Fibroblast of lung (primary cell): ENCODE measurements around the gene HDHD3. TPM values are rescaled to one million over a fixed set of nuclear protein-coding genes. Genes with fewer than 3 reads are reported as not detected.

Experiments used
- DNase-seq, 2 donors: peaks; one replicate each; pipeline versions ENCODE4 v3.0.0 to v3.0.0-alpha.2; 2010; ENCODE audit warnings: low read depth in 2 of 2
- H2AFZ ChIP-seq: 2 replicates; pipeline ENCODE4 v1.5.1; 2012; ENCODE audit warnings: low read length, control low read depth, inconsistent platforms
- H3K27ac ChIP-seq: 2 replicates; pipeline ENCODE4 v1.5.1; 2011; ENCODE audit warnings: low read length, control low read depth; ENCODE audit not compliant: insufficient read depth
- H3K27me3 ChIP-seq: 2 replicates; pipeline ENCODE4 v1.5.1; 2011; ENCODE audit warnings: mild to moderate bottlenecking, low read length; ENCODE audit not compliant: control insufficient read depth, insufficient read depth
- H3K36me3 ChIP-seq: 2 replicates; pipeline ENCODE4 v1.5.1; 2011; ENCODE audit warnings: low read length; ENCODE audit not compliant: control insufficient read depth, insufficient read depth
- H3K4me1 ChIP-seq: 2 replicates; pipeline ENCODE4 v1.5.1; 2011; ENCODE audit warnings: low read length; ENCODE audit not compliant: control insufficient read depth, insufficient read depth; ENCODE audit errors: extremely low read depth
- H3K4me2 ChIP-seq: 2 replicates; pipeline ENCODE4 v1.5.1; 2011; ENCODE audit warnings: low read length, control low read depth; ENCODE audit not compliant: insufficient read depth; ENCODE audit errors: extremely low read depth
- H3K4me3 ChIP-seq, 4 experiments: fragments of 200-600 bp in 1 of 4; sonication (generic) in 1 of 4; replicated peaks in 1 of 4; 2 replicates each; pipeline ENCODE4 v1.5.1; 2011 to 2016; ENCODE audit warnings: low read length in 4 of 4, low read depth in 3 of 4, mild to moderate bottlenecking in 3 of 4, control low read depth in 2 of 4, inconsistent platforms in 1 of 4, mixed read lengths in 1 of 4; ENCODE audit not compliant: insufficient read depth in 1 of 4; ENCODE audit errors: control extremely low read depth in 1 of 4
- H3K79me2 ChIP-seq: 2 replicates; pipeline ENCODE4 v1.5.1; 2012; ENCODE audit warnings: mild to moderate bottlenecking, low read length, inconsistent platforms; ENCODE audit not compliant: control insufficient read depth, insufficient read depth
- H3K9ac ChIP-seq: 2 replicates; pipeline ENCODE4 v1.5.1; 2011; ENCODE audit warnings: mild to moderate bottlenecking, low read length, control low read depth; ENCODE audit not compliant: insufficient read depth
- H3K9me3 ChIP-seq: 2 replicates; pipeline ENCODE4 v1.5.1; 2012; ENCODE audit warnings: low read depth, low read length; ENCODE audit not compliant: control insufficient read depth, insufficient read depth
- H4K20me1 ChIP-seq: 2 replicates; pipeline ENCODE4 v1.5.1; 2011; ENCODE audit warnings: low read length; ENCODE audit not compliant: control insufficient read depth, insufficient read depth; ENCODE audit errors: extremely low read depth
- EZH2 ChIP-seq: IDR thresholded peaks from 2 replicates; pipeline ENCODE4 v1.5.1; 2012; ENCODE audit warnings: low read length, control low read depth, mild to moderate bottlenecking; ENCODE audit errors: missing control alignments
- polyA plus RNA-seq, 2 donors: library from polyadenylated mRNA; depleted of rRNA in 1 of 2; stranded (reverse) in 1 of 2; unstranded in 1 of 2; fragments of >200 nt; gene quantifications; 2 replicates each; pipeline ENCODE4 v1.2.1, GENCODE V29; 2011 to 2012; ENCODE audit warnings: missing spikeins in 1 of 2
- total RNA-seq: library from RNA; depleted of rRNA; stranded (reverse); fragments of >200 nt; gene quantifications from 2 replicates; pipeline ENCODE4 v1.2.1, GENCODE V29; 2014
- TF ChIP-seq, protein P1 (sequence below), 2 donors: IDR thresholded peaks in 1 of 2; conservative IDR thresholded peaks in 1 of 2; 1 replicate in 1 of 2; 2 replicates in 1 of 2; pipeline ENCODE4 v1.5.1; 2011 to 2012; ENCODE audit warnings: low read length in 2 of 2, control low read depth in 1 of 2, inconsistent platforms in 1 of 2, low read depth in 1 of 2, mild to moderate bottlenecking in 1 of 2

Gene HDHD3
- total and polyA plus RNA-seq, 2 donors (not counting 1 experiment from before 2014, with no cell fraction given): 6.5 to 14.2 TPM

DNA sequence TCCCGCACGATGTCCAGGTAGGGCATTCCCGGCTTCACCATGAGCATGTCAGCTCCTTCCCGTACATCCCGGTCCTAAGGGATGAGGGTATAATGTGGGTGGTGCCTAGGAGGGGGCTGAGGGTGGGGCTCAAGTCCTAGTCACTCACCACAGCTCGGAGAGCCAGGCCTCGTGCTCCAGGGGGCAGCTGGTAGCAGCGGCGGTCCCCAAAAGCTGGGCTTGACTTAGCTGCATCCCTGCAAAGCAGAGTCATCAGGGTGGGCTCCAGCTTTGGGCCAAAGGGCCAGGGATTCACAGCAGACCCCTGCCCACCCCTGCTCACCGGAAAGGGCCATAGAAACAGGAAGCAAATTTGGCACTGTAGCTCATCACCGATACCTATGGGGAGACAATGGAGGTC, 12.7 kb upstream of the HDHD3 start:
- TF ChIP-seq EZH2: no peak
- TF ChIP-seq, protein P1, sequence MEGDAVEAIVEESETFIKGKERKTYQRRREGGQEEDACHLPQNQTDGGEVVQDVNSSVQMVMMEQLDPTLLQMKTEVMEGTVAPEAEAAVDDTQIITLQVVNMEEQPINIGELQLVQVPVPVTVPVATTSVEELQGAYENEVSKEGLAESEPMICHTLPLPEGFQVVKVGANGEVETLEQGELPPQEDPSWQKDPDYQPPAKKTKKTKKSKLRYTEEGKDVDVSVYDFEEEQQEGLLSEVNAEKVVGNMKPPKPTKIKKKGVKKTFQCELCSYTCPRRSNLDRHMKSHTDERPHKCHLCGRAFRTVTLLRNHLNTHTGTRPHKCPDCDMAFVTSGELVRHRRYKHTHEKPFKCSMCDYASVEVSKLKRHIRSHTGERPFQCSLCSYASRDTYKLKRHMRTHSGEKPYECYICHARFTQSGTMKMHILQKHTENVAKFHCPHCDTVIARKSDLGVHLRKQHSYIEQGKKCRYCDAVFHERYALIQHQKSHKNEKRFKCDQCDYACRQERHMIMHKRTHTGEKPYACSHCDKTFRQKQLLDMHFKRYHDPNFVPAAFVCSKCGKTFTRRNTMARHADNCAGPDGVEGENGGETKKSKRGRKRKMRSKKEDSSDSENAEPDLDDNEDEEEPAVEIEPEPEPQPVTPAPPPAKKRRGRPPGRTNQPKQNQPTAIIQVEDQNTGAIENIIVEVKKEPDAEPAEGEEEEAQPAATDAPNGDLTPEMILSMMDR (conservative IDR thresholded peaks at IDR 0.05 in 1 of 2, IDR thresholded peaks at IDR 0.05 in 1 of 2; ENCODE audit: low read depth in 1 of 2, low read length in 2 of 2): no peak
- H3K36me3 ChIP-seq: peaks cover 14% of the 10 kb centered on the region
- DNase-seq: no peak
- H3K4me1 ChIP-seq: no peaks in the 10 kb centered on the region
- no peak overlapping the region for H3K4me3 ChIP-seq
- H3K27me3 ChIP-seq: no peaks in the 10 kb centered on the region
- H3K9ac ChIP-seq: no peak overlapping the region
- H3K4me2 ChIP-seq: no peak overlapping the region
- H3K79me2 ChIP-seq: no peaks in the 10 kb centered on the region
- H4K20me1 ChIP-seq: no peaks in the 10 kb centered on the region
- H2AFZ ChIP-seq: no peak overlapping the region
- no peak overlapping the region for H3K27ac ChIP-seq
- H3K9me3 ChIP-seq: no peaks in the 10 kb centered on the region

DNA sequence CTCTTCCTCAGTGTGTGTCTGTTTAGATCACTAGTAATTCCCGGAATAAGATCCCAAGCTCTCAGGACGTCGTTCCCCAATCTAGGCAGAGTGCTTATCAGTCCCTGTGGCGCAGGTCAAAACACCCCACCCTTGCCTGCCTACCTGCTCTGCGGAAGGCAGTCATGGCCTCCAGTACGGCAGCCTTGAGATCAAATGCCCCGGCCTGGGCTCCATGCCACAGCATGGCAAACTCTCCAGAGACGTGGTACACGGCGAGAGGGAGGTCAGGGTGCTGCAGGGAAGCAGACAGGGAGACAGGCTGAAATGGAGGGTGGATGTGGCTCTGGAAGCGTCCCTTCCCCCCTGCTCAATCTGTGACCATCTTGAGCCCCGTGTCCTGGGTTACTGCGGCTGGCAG, 12.0 kb upstream of the HDHD3 start:
- TF ChIP-seq EZH2: no peak
- TF ChIP-seq, protein P1 (conservative IDR thresholded peaks at IDR 0.05 in 1 of 2, IDR thresholded peaks at IDR 0.05 in 1 of 2; ENCODE audit: low read depth in 1 of 2, low read length in 2 of 2): no peak
- no peaks in the 10 kb centered on the region for H3K27me3 ChIP-seq
- DNase-seq: no peak
- no peaks in the 10 kb centered on the region for H3K79me2 ChIP-seq
- no peak overlapping the region for H2AFZ ChIP-seq
- peaks cover 14% of the 10 kb centered on the region for H3K36me3 ChIP-seq
- no peak overlapping the region for H3K27ac ChIP-seq
- no peaks in the 10 kb centered on the region for H3K9me3 ChIP-seq
- H3K9ac ChIP-seq: no peak overlapping the region
- H3K4me1 ChIP-seq: no peaks in the 10 kb centered on the region
- H4K20me1 ChIP-seq: no peaks in the 10 kb centered on the region
- no peak overlapping the region for H3K4me2 ChIP-seq
- no peak overlapping the region for H3K4me3 ChIP-seq

DNA sequence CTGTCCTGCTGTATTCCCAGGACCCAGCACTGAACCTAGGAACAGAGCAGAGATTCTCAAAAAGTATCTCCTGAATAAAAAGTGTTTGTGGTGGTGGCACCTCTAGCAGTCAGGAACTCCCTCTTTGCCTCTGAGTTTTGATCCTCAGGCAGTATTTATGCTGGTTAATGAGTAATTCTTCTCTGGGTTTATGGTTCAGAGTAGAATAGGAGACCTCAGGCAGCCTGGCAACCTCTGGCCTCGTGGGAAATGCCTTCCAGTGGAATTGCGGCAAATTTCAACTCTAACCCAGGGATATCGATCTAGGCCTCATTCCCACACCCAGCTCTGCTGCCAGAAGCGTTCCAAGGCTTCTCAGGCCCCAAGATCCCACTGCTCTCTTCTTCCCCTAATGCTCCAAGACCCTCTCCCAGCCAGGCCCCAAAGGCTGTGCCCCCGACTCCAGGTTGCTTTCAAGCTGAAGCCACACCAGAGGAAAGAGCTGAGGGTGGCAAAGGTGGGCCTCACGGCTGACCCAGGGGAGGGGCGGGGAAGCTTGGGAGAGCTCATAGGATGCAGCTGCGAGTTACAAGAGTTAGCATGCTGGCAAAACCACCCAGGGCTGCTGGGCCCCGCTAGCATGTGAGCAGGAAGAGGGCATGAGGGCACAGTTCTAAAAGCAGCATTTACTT, 10.9 kb upstream of the HDHD3 start:
- TF ChIP-seq EZH2: no peak
- TF ChIP-seq, protein P1 (conservative IDR thresholded peaks at IDR 0.05 in 1 of 2, IDR thresholded peaks at IDR 0.05 in 1 of 2; ENCODE audit: low read depth in 1 of 2, low read length in 2 of 2): no peak
- Histone ChIP-seq H3K36me3 (peaks cover 14% of the 10 kb centered on the region), H3K4me3 (no peak overlapping the region), H3K9me3 (no peaks in the 10 kb centered on the region), H3K9ac (no peak overlapping the region), H3K27me3 (no peaks in the 10 kb centered on the region), H3K4me2 (no peak overlapping the region), H3K4me1 (no peaks in the 10 kb centered on the region), H3K27ac (no peak overlapping the region), H3K79me2 (no peaks in the 10 kb centered on the region), H4K20me1 (no peaks in the 10 kb centered on the region), H2AFZ (no peak overlapping the region)
- DNase-seq: no peak
